Cardiac muscle cell (in vitro differentiated cells and primary cell): ENCODE data around the gene GRAP2. TPM values are rescaled to one million over a fixed set of nuclear protein-coding genes. Genes with fewer than 3 reads are reported as not detected.

ENCODE experiments used
- DNase-seq, 2 donors: peaks; one replicate each; pipeline versions ENCODE4 v3.0.0 to v3.0.0-alpha.2; 2010 to 2017; ENCODE audit warnings: low read depth in 1 of 2, low spot score in 1 of 2
- H3K27ac ChIP-seq: fragments of 200-600 bp; sonication (generic); 2 replicates; pipeline ENCODE4 v1.5.1; 2016
- H3K27me3 ChIP-seq: fragments of 200-600 bp; sonication (generic); 2 replicates; pipeline ENCODE4 v1.6.0; 2016; ENCODE audit warnings: control low read depth
- H3K36me3 ChIP-seq: fragments of 200-600 bp; sonication (generic); 2 replicates; pipeline ENCODE4 v1.5.1; 2016; ENCODE audit warnings: control low read depth
- H3K4me1 ChIP-seq: fragments of 200-600 bp; sonication (generic); 2 replicates; pipeline ENCODE4 v1.8.1; 2017; ENCODE audit warnings: low read depth, mild to moderate bottlenecking, mixed run types
- H3K4me3 ChIP-seq: fragments of 200-600 bp; sonication (generic); 2 replicates; pipeline ENCODE4 v1.5.1; 2016; ENCODE audit warnings: mild to moderate bottlenecking
- H3K9me3 ChIP-seq: fragments of 200-600 bp; sonication (generic); 2 replicates; pipeline ENCODE4 v1.5.1; 2017; ENCODE audit warnings: low read depth, mild to moderate bottlenecking, control low read depth
- polyA plus RNA-seq: library from polyadenylated mRNA; unstranded; fragments of >200 nt; fragmentation: Nextera tagmentation; extraction: Ambion mirVana; gene quantifications from 2 replicates; pipeline ENCODE4 v1.2.1, GENCODE V29; 2016
- total RNA-seq: library from RNA; depleted of rRNA; stranded (reverse); fragments of >200 nt; gene quantifications from 2 replicates; pipeline ENCODE4 v1.2.3, GENCODE V29; 2016
- TF ChIP-seq, protein P1 (sequence below): IDR thresholded peaks from 2 replicates; pipeline ENCODE4 v1.5.1; 2012; ENCODE audit warnings: low read depth, mild to moderate bottlenecking, low read length

GRAP2 gene
- total and polyA plus RNA-seq, 2 experiments from 2014 or later, result 0.09 TPM; not detected in 1

DNA sequence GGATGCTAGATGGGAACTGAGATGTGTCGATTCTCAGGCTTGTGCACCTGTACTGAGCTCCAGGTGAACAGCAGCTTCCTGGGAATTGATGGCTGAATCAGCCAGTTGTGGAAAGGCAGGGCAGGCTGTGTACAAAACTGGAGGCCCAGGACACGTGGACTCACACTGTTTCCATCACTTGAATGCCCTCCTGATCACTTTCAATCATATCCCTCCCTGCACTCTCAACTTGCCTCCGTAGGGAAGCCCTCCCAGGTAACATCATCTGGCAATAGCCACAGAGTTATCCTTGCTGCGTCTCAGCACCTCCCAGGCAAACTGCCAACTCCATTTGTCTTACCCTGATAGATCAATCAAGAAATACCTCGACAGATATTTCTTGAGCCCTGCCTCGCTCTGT is 104.0 kb downstream of the GRAP2 start:
- Histone ChIP-seq H3K36me3 (no peaks in the 10 kb centered on the region), H3K27ac (no peak overlapping the region), H3K4me1 (peaks cover 16% of the 10 kb centered on the region), H3K4me3 (no peak overlapping the region), H3K27me3 (peaks cover 15% of the 10 kb centered on the region), H3K9me3 (no peaks in the 10 kb centered on the region)
- TF ChIP-seq, protein P1, sequence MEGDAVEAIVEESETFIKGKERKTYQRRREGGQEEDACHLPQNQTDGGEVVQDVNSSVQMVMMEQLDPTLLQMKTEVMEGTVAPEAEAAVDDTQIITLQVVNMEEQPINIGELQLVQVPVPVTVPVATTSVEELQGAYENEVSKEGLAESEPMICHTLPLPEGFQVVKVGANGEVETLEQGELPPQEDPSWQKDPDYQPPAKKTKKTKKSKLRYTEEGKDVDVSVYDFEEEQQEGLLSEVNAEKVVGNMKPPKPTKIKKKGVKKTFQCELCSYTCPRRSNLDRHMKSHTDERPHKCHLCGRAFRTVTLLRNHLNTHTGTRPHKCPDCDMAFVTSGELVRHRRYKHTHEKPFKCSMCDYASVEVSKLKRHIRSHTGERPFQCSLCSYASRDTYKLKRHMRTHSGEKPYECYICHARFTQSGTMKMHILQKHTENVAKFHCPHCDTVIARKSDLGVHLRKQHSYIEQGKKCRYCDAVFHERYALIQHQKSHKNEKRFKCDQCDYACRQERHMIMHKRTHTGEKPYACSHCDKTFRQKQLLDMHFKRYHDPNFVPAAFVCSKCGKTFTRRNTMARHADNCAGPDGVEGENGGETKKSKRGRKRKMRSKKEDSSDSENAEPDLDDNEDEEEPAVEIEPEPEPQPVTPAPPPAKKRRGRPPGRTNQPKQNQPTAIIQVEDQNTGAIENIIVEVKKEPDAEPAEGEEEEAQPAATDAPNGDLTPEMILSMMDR, result no peak
- DNase-seq, result no peak

GRCh38 chr22:40006641-40007040 is 105.8 kb downstream of the GRAP2 start:
- peaks cover 15% of the 10 kb centered on the region for H3K27me3 ChIP-seq
- H3K4me1 ChIP-seq, result peaks cover 17% of the 10 kb centered on the region
- no peaks in the 10 kb centered on the region for H3K9me3 ChIP-seq
- TF ChIP-seq, protein P1, result no peak
- H3K27ac ChIP-seq, result no peak overlapping the region
- no peak overlapping the region for H3K4me3 ChIP-seq
- no peak for DNase-seq
- no peaks in the 10 kb centered on the region for H3K36me3 ChIP-seq

- peaks cover 15% of the 10 kb centered on the region for H3K27me3 ChIP-seq
These were observed 107.2 kb downstream of the GRAP2 start for GRCh38 chr22:40007853-40008710.

DNA sequence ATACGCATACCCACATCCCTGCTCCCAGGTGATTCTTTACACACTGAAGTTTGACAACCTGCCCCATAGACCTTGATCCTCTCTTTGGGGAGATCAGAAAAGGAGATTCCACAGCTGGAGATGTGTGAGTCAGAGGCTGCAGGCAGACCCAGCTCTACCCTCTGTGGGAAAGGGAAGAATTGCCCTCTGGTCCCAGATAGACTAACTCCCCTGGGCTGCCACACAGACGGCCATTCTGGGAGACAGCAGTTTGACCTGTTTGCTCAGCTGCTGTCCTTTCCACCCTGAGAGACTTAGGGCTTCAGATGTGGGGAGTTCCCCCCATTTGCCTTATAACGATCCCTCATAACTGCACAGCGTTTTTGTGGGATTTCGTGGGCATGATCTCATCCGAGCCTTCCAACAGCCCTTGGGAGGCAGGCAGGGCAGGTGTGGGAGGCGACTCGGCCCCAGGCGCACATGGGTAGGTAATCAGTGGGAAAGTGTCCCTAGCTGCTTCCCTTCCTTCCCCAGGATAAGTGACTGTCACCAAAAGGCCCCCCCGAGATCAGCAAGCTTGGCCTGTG is 107.9 kb downstream of the GRAP2 start:
- H3K4me3 ChIP-seq, result no peak overlapping the region
- no peaks in the 10 kb centered on the region for H3K36me3 ChIP-seq
- DNase-seq, result no peak
- H3K4me1 ChIP-seq, result peaks cover 14% of the 10 kb centered on the region
- H3K9me3 ChIP-seq, result no peaks in the 10 kb centered on the region
- TF ChIP-seq, protein P1, result no peak
- no peak overlapping the region for H3K27ac ChIP-seq
- peaks cover 15% of the 10 kb centered on the region for H3K27me3 ChIP-seq

More at GRCh38 chr22:40007853-40008710, 107.2 kb downstream of the GRAP2 start:
- H3K36me3 ChIP-seq, result no peaks in the 10 kb centered on the region
- no peak for DNase-seq
- no peak overlapping the region for H3K4me3 ChIP-seq
- TF ChIP-seq, protein P1, result no peak
- no peak overlapping the region for H3K27ac ChIP-seq
- H3K9me3 ChIP-seq, result no peaks in the 10 kb centered on the region
- H3K4me1 ChIP-seq, result peaks cover 14% of the 10 kb centered on the region

DNA sequence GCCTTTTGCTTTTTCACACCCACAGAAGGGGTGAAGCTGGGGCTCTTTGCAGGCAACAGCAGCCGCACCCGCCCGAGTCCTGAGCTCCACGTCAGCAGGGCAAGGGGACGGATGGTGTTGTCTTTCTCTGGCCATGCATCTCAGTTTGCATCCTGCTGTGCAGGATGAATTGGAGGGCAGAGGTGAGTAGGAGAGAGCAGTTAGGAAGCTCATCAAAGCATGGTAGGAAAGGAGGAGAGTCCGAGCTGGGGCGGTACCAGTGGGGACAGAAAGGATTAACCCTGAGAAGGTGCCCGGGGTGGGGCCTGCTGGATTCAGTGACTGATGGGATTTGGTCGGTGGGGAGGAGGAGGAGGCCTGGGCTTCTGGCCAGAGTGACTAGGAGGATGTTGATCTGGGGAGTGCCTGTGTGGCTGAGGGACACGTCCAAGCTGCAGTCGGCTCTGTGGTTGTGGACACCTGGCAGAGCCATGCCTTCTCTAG is 108.4 kb downstream of the GRAP2 start:
- TF ChIP-seq, protein P1, result no peak
- no peaks in the 10 kb centered on the region for H3K9me3 ChIP-seq
- H3K27ac ChIP-seq, result no peak overlapping the region
- H3K36me3 ChIP-seq, result no peaks in the 10 kb centered on the region
- no peak overlapping the region for H3K4me3 ChIP-seq
- H3K27me3 ChIP-seq, result peaks cover 15% of the 10 kb centered on the region
- peaks cover 14% of the 10 kb centered on the region for H3K4me1 ChIP-seq
- DNase-seq, result no peak
